ENCODE data around the gene POU3F1.

DNA sequence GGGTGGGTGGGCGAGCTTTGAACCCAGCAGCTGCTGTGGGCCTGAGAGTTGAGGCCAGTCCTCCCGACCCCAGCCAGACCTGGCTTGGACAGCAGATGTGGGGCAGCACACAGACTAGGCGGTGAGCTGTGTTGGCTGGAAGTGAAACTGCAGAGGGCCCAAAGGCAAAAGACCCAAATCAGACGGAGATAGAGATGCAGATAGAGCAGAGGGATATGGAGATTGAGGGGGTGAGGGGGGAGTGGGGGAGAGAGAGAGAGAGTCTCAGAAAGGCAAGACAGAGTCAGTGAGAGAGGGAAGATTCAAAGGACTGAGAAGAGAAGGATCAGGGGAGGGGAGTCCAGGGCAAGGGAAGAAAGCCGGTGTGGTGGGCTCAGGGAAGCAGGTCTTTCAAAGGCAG lies 17.0 kb upstream of the POU3F1 start:
- TF ChIP-seq, protein P1, sequence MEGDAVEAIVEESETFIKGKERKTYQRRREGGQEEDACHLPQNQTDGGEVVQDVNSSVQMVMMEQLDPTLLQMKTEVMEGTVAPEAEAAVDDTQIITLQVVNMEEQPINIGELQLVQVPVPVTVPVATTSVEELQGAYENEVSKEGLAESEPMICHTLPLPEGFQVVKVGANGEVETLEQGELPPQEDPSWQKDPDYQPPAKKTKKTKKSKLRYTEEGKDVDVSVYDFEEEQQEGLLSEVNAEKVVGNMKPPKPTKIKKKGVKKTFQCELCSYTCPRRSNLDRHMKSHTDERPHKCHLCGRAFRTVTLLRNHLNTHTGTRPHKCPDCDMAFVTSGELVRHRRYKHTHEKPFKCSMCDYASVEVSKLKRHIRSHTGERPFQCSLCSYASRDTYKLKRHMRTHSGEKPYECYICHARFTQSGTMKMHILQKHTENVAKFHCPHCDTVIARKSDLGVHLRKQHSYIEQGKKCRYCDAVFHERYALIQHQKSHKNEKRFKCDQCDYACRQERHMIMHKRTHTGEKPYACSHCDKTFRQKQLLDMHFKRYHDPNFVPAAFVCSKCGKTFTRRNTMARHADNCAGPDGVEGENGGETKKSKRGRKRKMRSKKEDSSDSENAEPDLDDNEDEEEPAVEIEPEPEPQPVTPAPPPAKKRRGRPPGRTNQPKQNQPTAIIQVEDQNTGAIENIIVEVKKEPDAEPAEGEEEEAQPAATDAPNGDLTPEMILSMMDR (IDR thresholded peaks at IDR 0.05; ENCODE audit: low read length), result no peak
- no peak for TF ChIP-seq EZH2 (IDR thresholded peaks at IDR 0.05; ENCODE audit: borderline replicate concordance, low read length)
